ENCODE results near the gene RIOK1.
A peak's percentile ranks its signal among the peaks of the same experiment; 100 is the strongest.
"Not testable (repeated sequence)": the region's sequence is repeated elsewhere in the genome, so short reads cannot be mapped to it uniquely, and the experiment has no call there.

The RIOK1 gene

GRCh38 chr6:7389451-7390225 lies at the start of gene RIOK1, which contains the start of gene CAGE1:
RIOK1 (plus strand) TSS chr6:7389808; CDS start chr6:7390003, 195 bp downstream.
CAGE1 (minus strand) TSS chr6:7389742; CDS start chr6:7387173, 2,569 bp downstream.
- DNase-seq (ENCODE audit: low read depth): peak; percentile 88

GRCh38 chr6:7341271-7341670 lies 48.3 kb upstream of the RIOK1 start:
- no peak for DNase-seq (ENCODE audit: low read depth)

- no peak for DNase-seq (ENCODE audit: low read depth)
Observed at GRCh38 chr6:7341989-7342742, 47.4 kb upstream of the RIOK1 start.

- no peak for DNase-seq (ENCODE audit: low read depth)
Observed at GRCh38 chr6:7343546-7344475, 45.8 kb upstream of the RIOK1 start.

- not testable (repeated sequence) for DNase-seq (ENCODE audit: low read depth)
Observed at GRCh38 chr6:7344773-7345450, 44.7 kb upstream of the RIOK1 start.

DNA sequence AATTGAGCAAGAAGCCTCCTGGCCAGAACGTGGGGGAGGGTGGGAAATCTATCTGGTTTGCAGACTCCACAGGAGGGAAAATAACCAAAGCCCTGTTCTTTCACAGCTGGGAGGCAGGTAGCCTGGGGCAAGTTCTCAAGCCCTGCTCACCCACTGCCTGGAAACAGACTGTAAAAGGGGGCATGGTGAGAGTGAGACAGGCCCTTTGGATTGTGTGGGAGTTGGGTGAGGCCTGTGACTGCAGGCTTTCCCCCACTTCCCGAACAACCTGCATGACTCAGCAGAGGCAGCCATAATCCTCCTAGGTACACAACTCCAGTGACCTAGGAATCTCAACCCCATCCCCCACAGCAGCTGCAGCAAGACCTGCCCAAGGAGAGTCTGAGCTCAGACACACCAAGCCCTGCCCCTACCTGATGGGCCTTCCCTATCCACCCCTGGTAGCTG lies 42.0 kb upstream of the RIOK1 start:
- DNase-seq (ENCODE audit: low read depth): not testable (repeated sequence)

- not testable (repeated sequence) for DNase-seq (ENCODE audit: low read depth)
Observed at GRCh38 chr6:7350591-7350990, 39.0 kb upstream of the RIOK1 start.

GRCh38 chr6:7351916-7352315 lies 37.7 kb upstream of the RIOK1 start:
- not testable (repeated sequence) for DNase-seq (ENCODE audit: low read depth)

DNA sequence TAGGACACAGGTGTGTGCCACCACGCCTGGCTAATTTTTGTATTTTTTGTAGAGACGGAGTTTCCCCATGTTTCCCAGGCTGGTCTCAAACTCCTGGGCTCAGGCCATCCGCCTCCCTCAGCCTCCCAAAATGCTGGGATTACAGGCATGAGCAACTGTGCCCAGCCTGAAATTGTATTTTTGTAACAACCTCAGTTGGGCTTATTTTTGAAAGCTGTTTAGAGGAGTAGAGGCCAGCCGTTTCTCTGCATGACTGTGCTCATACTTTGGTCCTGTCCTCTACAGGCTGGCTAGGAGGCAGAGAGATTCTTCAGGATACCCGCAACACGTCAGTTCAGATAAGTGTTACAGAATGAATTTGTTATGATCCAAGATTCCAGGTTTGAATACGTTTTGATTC lies 22.2 kb upstream of the RIOK1 start:
- no peak for DNase-seq (ENCODE audit: low read depth)

- no peak for DNase-seq (ENCODE audit: low read depth)
Observed at GRCh38 chr6:7373739-7374138, 15.9 kb upstream of the RIOK1 start.

GRCh38 chr6:7377961-7378360 lies 11.6 kb upstream of the RIOK1 start:
- DNase-seq (ENCODE audit: low read depth): no peak

GRCh38 chr6:7378740-7379139 lies 10.9 kb upstream of the RIOK1 start:
- no peak for DNase-seq (ENCODE audit: low read depth)

DNA sequence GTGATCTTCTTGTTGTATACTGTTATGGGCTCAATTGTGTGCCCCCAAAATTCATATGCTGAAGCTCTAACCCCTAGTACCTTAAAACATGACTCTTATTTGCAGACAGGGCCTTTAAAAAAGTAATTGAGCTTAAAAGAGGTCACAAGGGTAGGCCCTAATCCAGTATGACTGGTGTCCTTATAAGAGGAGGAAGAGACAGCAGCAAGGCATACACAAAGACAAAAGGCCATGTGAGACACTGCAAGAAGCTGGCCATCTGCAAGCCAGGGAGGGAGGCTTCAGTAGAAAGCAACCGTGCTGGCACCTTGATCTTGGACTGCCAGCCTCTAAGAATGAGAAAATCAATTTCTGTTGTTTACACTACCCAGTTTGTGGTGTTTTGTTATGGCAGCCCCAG lies 8.5 kb upstream of the RIOK1 start:
- no peak for DNase-seq (ENCODE audit: low read depth)

DNA sequence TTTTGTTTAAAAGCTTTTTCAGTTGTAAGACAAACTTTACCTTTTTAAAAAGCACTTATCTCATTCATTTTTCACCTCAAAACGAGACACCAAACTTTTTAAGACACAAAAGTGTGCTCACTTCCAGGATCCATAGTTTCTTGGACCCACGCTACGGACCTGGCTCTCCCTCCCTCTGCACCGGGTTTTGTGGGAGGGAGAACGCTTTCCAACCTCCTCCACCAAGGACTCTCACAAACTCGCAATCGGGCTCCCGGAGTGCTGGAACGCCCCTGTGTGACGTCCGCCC lies 502 bp upstream of the RIOK1 start:
- DNase-seq (ENCODE audit: low read depth): no peak

- no peak for DNase-seq (ENCODE audit: low read depth)
Observed at GRCh38 chr6:7390226-7390878, 744 bp downstream of the RIOK1 start.

GRCh38 chr6:7391151-7391550 lies 1.5 kb downstream of the RIOK1 start:
- DNase-seq (ENCODE audit: low read depth): no peak

DNA sequence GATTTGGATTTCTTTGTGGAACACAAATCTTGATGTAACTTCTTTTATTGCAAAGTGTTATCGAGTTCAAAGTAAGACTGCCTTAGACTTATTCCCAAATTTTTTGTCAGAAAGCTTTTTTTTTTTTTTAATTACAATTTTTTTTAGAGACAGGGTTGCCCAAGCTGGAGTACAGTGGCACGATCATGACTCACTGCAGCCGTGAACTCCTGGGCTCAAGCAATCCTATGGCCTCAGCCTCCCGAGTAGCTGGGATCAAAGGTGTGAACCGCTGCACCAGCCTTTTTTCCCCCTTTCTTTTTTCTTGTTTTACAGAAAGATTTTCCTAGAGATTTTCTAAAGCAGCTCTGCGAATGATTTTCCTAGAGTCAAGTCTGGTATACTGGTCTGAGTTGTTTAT lies 2.8 kb downstream of the RIOK1 start:
- DNase-seq (ENCODE audit: low read depth): no peak

- no peak for DNase-seq (ENCODE audit: low read depth)
Observed at GRCh38 chr6:7401075-7401474, 11.5 kb downstream of the RIOK1 start.

DNA sequence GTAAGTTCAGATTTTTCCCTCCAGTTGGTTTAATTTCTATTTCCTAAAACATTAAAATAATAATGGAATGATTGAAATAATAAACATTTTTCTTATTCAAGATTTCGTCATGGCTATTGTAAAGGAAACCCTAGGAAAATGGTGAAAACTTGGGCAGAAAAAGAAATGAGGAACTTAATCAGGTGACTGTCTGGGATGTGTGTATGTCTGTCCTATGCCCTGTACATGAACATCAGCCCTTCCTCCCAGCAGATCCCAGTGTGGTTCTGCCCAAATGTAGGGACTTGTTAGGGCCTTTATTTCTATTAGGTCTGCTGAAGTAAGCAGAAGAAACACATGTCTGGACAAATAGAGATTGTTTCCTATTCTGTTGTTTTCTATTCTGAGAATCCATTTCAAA lies 13.1 kb downstream of the RIOK1 start:
- no peak for DNase-seq (ENCODE audit: low read depth)

DNA sequence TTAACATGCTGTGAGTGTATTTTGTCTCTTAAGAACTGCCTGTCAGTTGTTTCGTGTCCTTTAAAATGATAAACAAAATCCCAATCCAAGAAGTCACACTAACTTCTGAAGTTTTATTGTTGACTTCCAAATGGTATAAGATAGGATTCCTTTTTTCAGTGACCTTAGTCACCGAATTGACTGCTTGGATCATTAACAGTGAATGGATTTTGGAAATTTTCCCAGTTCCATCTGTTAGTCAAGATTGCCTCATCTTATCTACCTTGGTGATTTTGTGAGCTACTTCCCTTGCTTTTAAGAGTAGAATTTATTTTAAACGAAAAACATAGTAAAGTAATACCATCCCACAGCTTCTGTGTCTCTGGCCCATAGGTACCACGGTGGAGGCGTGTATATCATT lies 14.9 kb downstream of the RIOK1 start:
- no peak for DNase-seq (ENCODE audit: low read depth)

DNA sequence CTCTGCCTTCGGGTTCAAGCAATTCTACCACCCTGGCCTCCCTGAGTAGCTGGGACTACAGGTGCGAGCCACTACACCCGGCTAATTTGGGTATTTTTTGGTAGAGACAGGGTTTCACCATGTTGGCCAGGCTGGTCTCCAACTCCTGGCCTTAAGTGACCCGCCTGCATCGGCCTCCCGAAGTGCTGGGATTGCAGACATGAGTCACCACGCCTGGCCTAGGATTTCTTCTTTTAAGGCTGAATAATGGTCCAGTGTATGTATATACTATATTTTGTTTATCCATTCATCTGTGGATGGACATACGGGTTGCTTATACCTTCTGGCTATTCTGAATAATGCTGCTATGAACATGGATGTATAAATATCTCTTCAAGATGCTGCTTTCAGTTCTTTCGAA lies 17.1 kb downstream of the RIOK1 start:
- DNase-seq (ENCODE audit: low read depth): no peak
